CD4-positive, alpha-beta T cell treated with Interferon alpha-2 for 1 hour (primary cell): ENCODE results near the gene NTRK1.

Experiments used
- DNase-seq, 2 donors: peaks; one replicate each; pipeline ENCODE4 v3.0.0-alpha.2; 2020 to 2022

NTRK1 gene

GRCh38 chr1:156883919-156884318, 23.3 kb downstream of the NTRK1 start:
- no peak for DNase-seq

GRCh38 chr1:156884560-156885184, 24.0 kb downstream of the NTRK1 start:
- no peak for DNase-seq

GRCh38 chr1:156885314-156885713, 24.6 kb downstream of the NTRK1 start:
- no peak for DNase-seq

GRCh38 chr1:156885880-156886355, 25.3 kb downstream of the NTRK1 start:
- DNase-seq: no peak

GRCh38 chr1:156886583-156887281, 26.1 kb downstream of the NTRK1 start:
- DNase-seq: no peak

GRCh38 chr1:156887317-156887716, 26.7 kb downstream of the NTRK1 start:
- DNase-seq: no peak

GRCh38 chr1:156887734-156888133, 27.1 kb downstream of the NTRK1 start:
- no peak for DNase-seq

- peak; percentile 44 to 57 for DNase-seq
Observed at GRCh38 chr1:156889802-156890580, 29.3 kb downstream of the NTRK1 start.

GRCh38 chr1:156892190-156893047, 31.8 kb downstream of the NTRK1 start:
- DNase-seq: peak; percentile 83 to 87

- no peak for DNase-seq
Observed at GRCh38 chr1:156893048-156893953, 32.6 kb downstream of the NTRK1 start, which contains the start of gene PEAR1. Gene PEAR1, plus strand, starts transcription at chr1:156893718. Its CDS starts 10,209 bp downstream, at chr1:156903927.

- DNase-seq: no peak
Observed at GRCh38 chr1:156894001-156894400, 33.3 kb downstream of the NTRK1 start.

GRCh38 chr1:156894711-156895454, 34.2 kb downstream of the NTRK1 start:
- no peak for DNase-seq

- no peak for DNase-seq
Observed at GRCh38 chr1:156895455-156895812, 34.8 kb downstream of the NTRK1 start.

- DNase-seq: no peak
Observed at GRCh38 chr1:156895927-156896326, 35.3 kb downstream of the NTRK1 start.

- DNase-seq: no peak
Observed at GRCh38 chr1:156896490-156897033, 35.9 kb downstream of the NTRK1 start.

GRCh38 chr1:156897078-156897825, 36.6 kb downstream of the NTRK1 start:
- no peak for DNase-seq

- no peak for DNase-seq
Observed at GRCh38 chr1:156898161-156898566, 37.5 kb downstream of the NTRK1 start.

GRCh38 chr1:156898971-156899664, 38.5 kb downstream of the NTRK1 start:
- no peak for DNase-seq
